Measurements from ENCODE around the gene ANKRD6. TPM values are rescaled to one million over a fixed set of nuclear protein-coding genes. Genes with fewer than 3 reads are reported as not detected.

Gene ANKRD6
- total RNA-seq, 1 donor from 2014 or later = 0.48 TPM

DNA sequence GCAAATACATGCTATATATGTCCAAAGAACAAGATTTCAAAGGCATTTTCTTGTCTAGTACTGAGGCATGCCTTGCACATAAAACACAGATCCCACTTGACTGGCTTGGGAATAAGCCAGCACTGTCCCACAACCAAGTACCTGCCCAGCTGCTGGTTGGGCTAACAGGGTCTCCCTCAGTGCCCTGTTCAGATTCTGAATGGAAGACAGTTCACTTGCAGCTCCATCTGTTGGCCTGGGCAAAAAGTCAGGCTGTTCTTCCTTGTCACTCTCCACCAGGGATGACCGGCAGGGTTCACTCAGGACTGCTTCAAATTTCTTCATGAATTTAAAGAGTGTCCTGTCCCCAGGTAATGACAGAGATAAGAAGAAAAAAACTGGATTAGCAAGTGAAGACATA lies 250.0 kb downstream of the ANKRD6 start:
- DNase-seq (ENCODE audit: low read depth) = no peak

Other genes starting within 250 kb of the ANKRD6 start
- not detected in 2 replicates for gene GABRR1, start 215.8 kb upstream of the ANKRD6 start, total RNA-seq
- 0.13 and 0.21 TPM in 2 replicates for gene GABRR2, start 117.9 kb upstream of the ANKRD6 start, total RNA-seq
- 23.6 and 23.9 TPM in 2 replicates for gene UBE2J1, start 80.4 kb upstream of the ANKRD6 start, total RNA-seq
- gene RRAGD, start 20.9 kb upstream of the ANKRD6 start, total RNA-seq = 12.3 and 22.7 TPM in 2 replicates
- gene LYRM2, start 205.6 kb downstream of the ANKRD6 start, total RNA-seq = 44.3 and 46.4 TPM in 2 replicates

Data from myocyte (in vitro differentiated cells).